Spleen (tissue), 11 donors: Measurements from ENCODE around the gene LMO2. TPM values are rescaled to one million over a fixed set of nuclear protein-coding genes. Genes with fewer than 3 reads are reported as not detected.
A peak's percentile ranks its signal among the peaks of the same experiment; 100 is the strongest.

Experiments used
- DNase-seq: peaks from one replicate; pipeline ENCODE4 v3.0.0-alpha.2; 2020
- H3K27ac ChIP-seq, 8 donors: fragments of 200-600 bp; sonication (generic) in 7 of 8; 1 replicate in 4 of 8; 2 replicates in 4 of 8; pipeline versions ENCODE4 v1.5.0 to v1.8.0; 2016 to 2021; ENCODE audit warnings: inconsistent platforms in 4 of 8, mild to moderate bottlenecking in 4 of 8, moderate library complexity in 1 of 8
- H3K27me3 ChIP-seq, 7 donors: fragments of 200-600 bp; sonication (generic) in 6 of 7; replicated peaks in 1 of 7; 1 replicate in 4 of 7; 2 replicates in 3 of 7; pipeline versions ENCODE4 v1.5.0 to v1.8.0; 2016 to 2021; ENCODE audit warnings: inconsistent platforms in 3 of 7, mild to moderate bottlenecking in 1 of 7
- H3K36me3 ChIP-seq, 6 donors: fragments of 200-600 bp; sonication (generic) in 5 of 6; 1 replicate in 4 of 6; 2 replicates in 2 of 6; pipeline versions ENCODE4 v1.5.0 to v1.8.0; 2016 to 2021; ENCODE audit warnings: inconsistent platforms in 2 of 6
- H3K4me1 ChIP-seq, 6 donors: fragments of 200-600 bp; sonication (generic) in 5 of 6; 1 replicate in 3 of 6; 2 replicates in 3 of 6; pipeline versions ENCODE4 v1.5.0 to v1.8.0; 2016 to 2021; ENCODE audit warnings: inconsistent platforms in 3 of 6
- H3K4me3 ChIP-seq, 8 donors: fragments of 200-600 bp; sonication (generic) in 7 of 8; 1 replicate in 4 of 8; 2 replicates in 4 of 8; pipeline versions ENCODE4 v1.5.0 to v1.8.0; 2016 to 2021; ENCODE audit warnings: inconsistent platforms in 4 of 8, mild to moderate bottlenecking in 4 of 8, moderate library complexity in 2 of 8
- H3K9me3 ChIP-seq, 8 donors: fragments of 200-600 bp; sonication (generic) in 7 of 8; 1 replicate in 4 of 8; 2 replicates in 4 of 8; pipeline versions ENCODE4 v1.5.0 to v1.8.0; 2016 to 2021; ENCODE audit warnings: inconsistent platforms in 4 of 8
- POLR2A ChIP-seq, 3 donors: fragments of 450-650 bp; IDR thresholded peaks; one replicate each; pipeline ENCODE4 v1.5.1; 2017; ENCODE audit warnings: antibody characterized with exemption in 3 of 3, mild to moderate bottlenecking in 1 of 3
- POLR2AphosphoS5 ChIP-seq, 3 donors: sonication (generic); formaldehyde crosslinking; IDR thresholded peaks; one replicate each; pipeline ENCODE4 v1.5.1; 2017; ENCODE audit warnings: antibody characterized with exemption in 3 of 3
- WGBS, 5 donors: extraction: QIAGEN DNeasy Blood & Tissue Kit in 3 of 5; methylation state at CpG; one replicate each; pipeline versions ENCODE4 v1.1.5 to v1.1.7; 2013 to 2018; 5-methylcytosine and 5-hydroxymethylcytosine counted together
- intact Hi-C: fragments of 100-400 bp; cut with DNase I; formaldehyde crosslinking; loops from one replicate; pipeline ENCODE4 v1.15.0; 2023; ENCODE audit warnings: low total_unique reads
- polyA plus RNA-seq, 3 donors: library from polyadenylated mRNA; stranded (reverse); fragments of 200-250 nt; gene quantifications; one replicate each; pipeline ENCODE4 v1.2.1, GENCODE V29; 2013
- total RNA-seq, 7 donors: library from RNA; depleted of rRNA in 3 of 7; stranded (reverse); fragments of >200 nt in 3 of 7; fragmentation: NEBNext Ultra II Directional in 4 of 7; extraction: Animal tissue kit (Norgen Biotek cat#: 25700) in 4 of 7; gene quantifications; one replicate each; pipeline versions ENCODE4 v1.1.0 to v1.2.1, GENCODE V29; 2016 to 2021
- TF ChIP-seq, protein P1 (sequence below), 11 experiments: fragments of 200-600 bp in 7 of 11; fragments of 450-650 bp in 4 of 11; sonication (generic) in 4 of 11; IDR thresholded peaks in 8 of 11; conservative IDR thresholded peaks in 3 of 11; 1 replicate in 7 of 11; 2 replicates in 4 of 11; pipeline versions ENCODE4 v1.4.0 to v1.8.0; 2016 to 2021; ENCODE audit warnings: antibody characterized with exemption in 11 of 11, inconsistent platforms in 4 of 11, mild to moderate bottlenecking in 1 of 11
- donor health status: healthy with polysubstance abuse.
- donor health status: DM: no; HTN: no; CAD: no; lungs with moderate emphysema.
- donor health status: DM: no; HTN: no; CAD: no.
- donor health status: Bipolar disorder and iron deficiency.
- donor health status: healthy.
- donor health status: DM: no; HTN: no; CAD: no.
- donor health status: DM: yes; HTN: yes; CAD: no.

Gene LMO2
- total and polyA plus RNA-seq, 10 donors: 36.0 to 79.4 (median 61.5) TPM

DNA sequence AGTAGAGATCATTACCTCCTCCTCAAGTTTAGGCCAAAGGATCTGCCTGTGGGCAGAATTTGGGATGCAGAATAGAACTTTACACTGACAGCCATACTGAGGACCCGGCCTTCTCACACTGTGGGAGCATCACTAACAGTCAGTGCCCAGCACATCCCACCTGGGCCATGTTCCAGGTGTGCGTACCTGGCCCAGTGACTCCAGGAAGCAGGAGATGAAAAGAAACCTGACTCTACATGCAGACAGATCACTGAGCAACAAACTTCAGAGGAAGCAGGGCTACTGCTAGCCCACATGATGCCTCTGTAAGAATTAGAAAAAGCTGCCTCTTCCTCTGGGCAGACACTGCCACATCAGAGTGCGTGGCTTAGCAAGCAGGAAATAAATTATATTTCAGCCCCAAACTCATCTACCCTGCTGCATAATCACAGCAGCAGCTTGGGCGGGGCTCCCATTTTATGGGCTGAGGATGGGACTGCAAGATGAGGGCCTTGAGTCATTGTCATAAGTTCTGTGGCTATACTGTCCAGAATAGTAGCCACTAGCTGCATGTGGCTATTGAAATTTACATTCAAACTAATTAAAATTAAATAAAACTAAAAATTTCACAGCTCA lies 6.0 kb upstream of the LMO2 start:
- DNase-seq: no peak
- intact Hi-C loops: no loop called here
- no peak overlapping the region for H3K4me3 ChIP-seq
- H3K27me3 ChIP-seq: no peaks in the 10 kb centered on the region
- H3K27ac ChIP-seq: peak overlapping the region in 3 of 8 donors; percentile 69 to 76 (median 69)
- TF ChIP-seq POLR2AphosphoS5 (IDR thresholded peaks at IDR 0.05) (no peak), POLR2A (IDR thresholded peaks at IDR 0.05) (no peak)
- TF ChIP-seq, protein P1, sequence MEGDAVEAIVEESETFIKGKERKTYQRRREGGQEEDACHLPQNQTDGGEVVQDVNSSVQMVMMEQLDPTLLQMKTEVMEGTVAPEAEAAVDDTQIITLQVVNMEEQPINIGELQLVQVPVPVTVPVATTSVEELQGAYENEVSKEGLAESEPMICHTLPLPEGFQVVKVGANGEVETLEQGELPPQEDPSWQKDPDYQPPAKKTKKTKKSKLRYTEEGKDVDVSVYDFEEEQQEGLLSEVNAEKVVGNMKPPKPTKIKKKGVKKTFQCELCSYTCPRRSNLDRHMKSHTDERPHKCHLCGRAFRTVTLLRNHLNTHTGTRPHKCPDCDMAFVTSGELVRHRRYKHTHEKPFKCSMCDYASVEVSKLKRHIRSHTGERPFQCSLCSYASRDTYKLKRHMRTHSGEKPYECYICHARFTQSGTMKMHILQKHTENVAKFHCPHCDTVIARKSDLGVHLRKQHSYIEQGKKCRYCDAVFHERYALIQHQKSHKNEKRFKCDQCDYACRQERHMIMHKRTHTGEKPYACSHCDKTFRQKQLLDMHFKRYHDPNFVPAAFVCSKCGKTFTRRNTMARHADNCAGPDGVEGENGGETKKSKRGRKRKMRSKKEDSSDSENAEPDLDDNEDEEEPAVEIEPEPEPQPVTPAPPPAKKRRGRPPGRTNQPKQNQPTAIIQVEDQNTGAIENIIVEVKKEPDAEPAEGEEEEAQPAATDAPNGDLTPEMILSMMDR (IDR thresholded peaks at IDR 0.05 in 8 of 11, conservative IDR thresholded peaks at IDR 0.05 in 3 of 11): no peak
- H3K9me3 ChIP-seq: no peaks in the 10 kb centered on the region
- H3K4me1 ChIP-seq: peaks cover 29 to 83% (median 61%) of the 10 kb centered on the region in 6 donors
- WGBS, 5 donors: 65 to 84% (median 81%) methylated on average over 4 of the region's 4 CpGs
- no peaks in the 10 kb centered on the region for H3K36me3 ChIP-seq

DNA sequence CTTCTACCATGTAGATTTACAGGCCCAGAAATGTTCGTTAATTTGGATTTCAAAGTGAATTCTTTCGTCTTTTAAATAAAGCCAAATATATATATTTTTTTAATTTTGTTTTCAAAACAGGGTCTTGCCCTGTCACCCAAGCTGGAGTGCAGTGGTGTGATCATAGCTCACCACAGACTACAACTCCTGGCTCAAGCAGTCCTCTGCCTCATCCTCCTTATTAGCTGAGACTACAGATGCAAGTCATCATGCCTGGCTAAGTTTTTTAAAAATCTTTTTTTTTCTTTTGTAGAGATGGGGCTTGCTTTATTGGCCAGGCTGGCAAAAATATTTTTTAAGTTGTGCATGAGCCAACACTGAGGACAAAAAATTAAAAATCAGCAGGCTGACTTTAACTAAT lies 5.0 kb upstream of the LMO2 start:
- DNase-seq: no peak
- Histone ChIP-seq H3K27me3 (no peaks in the 10 kb centered on the region), H3K36me3 (no peaks in the 10 kb centered on the region), H3K4me3 (no peak overlapping the region), H3K9me3 (no peaks in the 10 kb centered on the region), H3K4me1 (peaks cover 30 to 93% (median 70%) of the 10 kb centered on the region in 6 donors), H3K27ac (peak overlapping the region in 1 of 8 donors; percentile 93)
- intact Hi-C loops: no loop called here
- TF ChIP-seq, protein P1 (IDR thresholded peaks at IDR 0.05 in 8 of 11, conservative IDR thresholded peaks at IDR 0.05 in 3 of 11): no peak
- TF ChIP-seq POLR2AphosphoS5 (IDR thresholded peaks at IDR 0.05): no peak
- 95 to 99% (median 95%) methylated on average over 2 of the region's 2 CpGs for whole genome bisulfite sequencing, 5 donors

DNA sequence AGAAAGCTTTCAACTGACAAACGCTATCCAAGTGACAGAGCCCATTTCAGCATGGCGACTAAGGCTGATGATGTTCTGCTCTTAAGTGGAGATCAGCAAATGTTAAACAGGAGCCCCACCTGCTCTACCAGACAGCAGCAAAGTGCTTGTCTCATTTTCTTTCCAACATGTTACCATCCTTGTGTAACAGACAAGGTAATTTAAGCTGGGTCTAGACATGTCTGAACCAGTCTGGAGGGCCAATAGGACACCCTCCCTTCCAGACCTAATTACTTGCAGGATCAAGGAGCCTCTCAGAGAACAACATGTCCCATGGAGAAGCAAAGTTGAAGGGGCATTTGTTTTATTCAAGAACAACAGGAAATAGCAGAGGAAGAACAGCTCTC lies 3.9 kb upstream of the LMO2 start:
- no peak overlapping the region for H3K4me3 ChIP-seq
- no peaks in the 10 kb centered on the region for H3K36me3 ChIP-seq
- 87 to 94% (median 90%) methylated on average over 2 of the region's 2 CpGs for WGBS, 5 donors
- H3K27me3 ChIP-seq: no peaks in the 10 kb centered on the region
- intact Hi-C loops: no loop called here
- H3K27ac ChIP-seq: peak overlapping the region in 6 of 8 donors; percentile 44 to 93 (median 90)
- peaks cover 29 to 100% (median 75%) of the 10 kb centered on the region in 6 donors for H3K4me1 ChIP-seq
- no peaks in the 10 kb centered on the region for H3K9me3 ChIP-seq
- no peak for TF ChIP-seq POLR2A (IDR thresholded peaks at IDR 0.05)
- TF ChIP-seq POLR2AphosphoS5 (IDR thresholded peaks at IDR 0.05): no peak
- TF ChIP-seq, protein P1 (IDR thresholded peaks at IDR 0.05 in 8 of 11, conservative IDR thresholded peaks at IDR 0.05 in 3 of 11): no peak
- DNase-seq: no peak

DNA sequence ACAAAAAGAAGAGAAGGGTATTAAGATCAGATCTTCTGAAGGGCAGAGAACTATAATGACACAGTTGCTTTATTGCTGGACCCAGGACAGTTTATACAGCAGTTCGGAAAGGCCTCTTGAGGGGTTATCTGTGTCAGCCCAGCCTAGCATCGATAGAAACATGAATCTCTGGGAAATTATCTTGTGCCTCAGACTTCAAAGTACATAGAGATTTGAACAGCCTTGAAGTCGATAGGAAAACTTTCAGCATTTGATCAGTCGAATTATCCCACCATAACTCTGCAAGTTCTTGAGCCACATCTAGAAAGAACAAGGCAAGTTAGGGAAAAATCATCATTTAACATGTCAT lies 2.5 kb upstream of the LMO2 start:
- DNase-seq: no peak
- no peak for TF ChIP-seq POLR2A (IDR thresholded peaks at IDR 0.05)
- no peak for TF ChIP-seq POLR2AphosphoS5 (IDR thresholded peaks at IDR 0.05)
- TF ChIP-seq, protein P1 (IDR thresholded peaks at IDR 0.05 in 8 of 11, conservative IDR thresholded peaks at IDR 0.05 in 3 of 11): no peak
- Histone ChIP-seq H3K4me3 (peak overlapping the region in 6 of 8 donors; percentile 21 to 66 (median 28)), H3K27me3 (no peaks in the 10 kb centered on the region), H3K4me1 (peaks cover 21 to 97% (median 63%) of the 10 kb centered on the region in 6 donors), H3K36me3 (no peaks in the 10 kb centered on the region), H3K9me3 (no peaks in the 10 kb centered on the region), H3K27ac (peak overlapping the region; percentile 66 to 93 (median 89))
- intact Hi-C loops: no loop called here
- 13 to 21% (median 20%) methylated on average over 4 of the region's 4 CpGs for WGBS, 5 donors
